COLO829 (cell line): Measurements from ENCODE around the gene SHC1.
A peak's percentile ranks its signal among the peaks of the same experiment; 100 is the strongest.

Source experiments
- DNase-seq: peaks from one replicate; pipeline ENCODE4 v3.0.0; 2012; ENCODE audit warnings: low spot score

Gene SHC1

DNA sequence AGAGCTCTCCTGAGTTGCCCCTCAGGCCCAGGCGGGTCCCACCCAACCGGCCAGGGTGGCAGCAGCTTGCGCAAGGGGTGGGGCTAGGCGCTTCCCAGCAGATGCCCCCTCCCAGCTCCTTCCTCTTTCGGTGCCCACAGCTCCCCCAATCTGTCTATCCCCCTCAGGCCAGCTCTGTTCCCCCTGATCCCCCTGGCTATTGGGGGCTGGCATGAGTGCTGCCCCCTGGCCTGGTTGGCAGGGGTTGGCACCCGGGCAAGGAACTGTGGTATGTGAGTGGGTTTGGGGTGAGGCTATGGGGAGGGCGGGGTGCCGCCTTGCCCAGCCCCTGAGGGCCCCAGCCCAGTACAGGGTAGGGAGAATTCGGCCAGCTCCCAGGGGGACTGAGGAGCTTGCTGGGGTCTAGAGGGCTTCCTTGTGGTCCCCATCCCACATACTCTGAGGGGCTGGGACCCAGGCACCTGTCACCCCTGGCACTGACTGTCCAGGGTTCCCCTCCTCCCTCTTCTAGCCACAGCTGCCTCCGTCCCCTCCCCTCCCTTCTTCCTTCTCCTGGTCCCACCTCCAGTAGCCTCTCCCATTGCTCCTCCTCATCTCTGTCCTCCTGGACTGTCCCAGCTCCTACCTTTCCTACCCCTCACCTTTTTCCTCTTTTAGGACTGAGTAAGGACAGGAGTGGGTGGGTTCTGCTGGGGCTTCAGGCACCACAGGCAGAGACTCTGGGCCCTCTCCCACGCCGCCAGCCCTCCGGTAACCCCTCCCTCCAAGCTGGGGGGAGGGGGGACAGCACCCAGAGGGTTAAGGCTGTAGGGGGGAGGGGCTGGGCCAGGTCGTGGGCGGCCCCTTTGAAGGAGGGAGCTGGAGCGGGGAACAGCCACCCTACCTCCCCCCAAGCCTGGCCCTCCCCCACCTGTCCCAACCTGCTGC is 37.7 kb upstream of the SHC1 start:
- DNase-seq, result no peak

DNA sequence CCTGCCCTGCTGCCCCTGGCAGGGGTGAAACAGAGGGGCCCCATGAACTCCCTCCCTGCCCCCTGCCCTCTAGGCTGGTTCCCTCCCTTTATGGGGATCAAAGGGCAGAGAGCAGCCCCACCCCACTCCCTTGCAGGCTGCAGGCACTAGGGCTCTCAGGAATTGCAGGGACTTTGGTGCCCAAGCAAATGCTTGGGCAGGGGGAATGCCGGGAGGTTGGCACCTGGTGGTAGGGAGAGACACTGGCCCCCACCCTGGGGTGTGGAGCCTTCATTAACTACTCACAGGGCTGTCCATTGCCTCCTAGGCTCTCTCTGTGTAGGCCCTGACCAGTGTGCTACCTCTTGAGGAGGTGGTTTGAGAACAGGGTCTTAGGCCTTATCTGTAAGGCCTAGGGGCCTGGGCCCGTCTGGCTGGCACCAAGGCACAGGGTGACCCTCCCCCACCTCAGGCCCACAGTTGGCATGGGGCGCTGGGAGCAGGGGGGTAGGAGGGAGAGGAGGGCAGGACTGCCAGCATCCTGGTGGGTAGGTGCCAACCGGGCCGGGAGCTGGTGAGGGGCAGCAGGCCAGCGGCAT is 36.8 kb upstream of the SHC1 start:
- DNase-seq, result no peak

DNA sequence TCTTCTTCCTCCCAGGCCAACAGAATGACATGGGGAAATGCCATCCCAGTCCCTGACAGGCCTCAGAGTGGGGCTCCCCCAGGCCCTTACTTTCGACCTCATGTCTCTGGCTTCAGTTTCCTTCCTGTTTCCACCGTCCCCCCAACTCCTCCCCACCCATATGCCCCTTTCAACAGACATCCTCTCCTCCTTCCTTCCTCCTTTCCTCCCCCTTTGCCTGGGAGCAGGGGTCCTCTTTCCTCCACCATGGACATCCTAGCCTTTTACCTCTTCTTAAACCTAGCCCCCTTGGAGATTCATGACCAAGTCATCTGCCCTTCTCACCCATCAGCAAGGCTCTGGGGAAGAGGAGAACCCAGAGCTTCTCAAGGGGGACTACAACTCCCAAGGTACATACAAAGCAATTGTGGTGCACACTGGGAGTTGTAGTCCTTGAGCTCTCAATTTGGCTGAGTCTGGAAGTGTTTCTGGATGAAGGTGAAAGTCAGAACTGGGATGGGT is 36.1 kb upstream of the SHC1 start:
- DNase-seq, result no peak

DNA sequence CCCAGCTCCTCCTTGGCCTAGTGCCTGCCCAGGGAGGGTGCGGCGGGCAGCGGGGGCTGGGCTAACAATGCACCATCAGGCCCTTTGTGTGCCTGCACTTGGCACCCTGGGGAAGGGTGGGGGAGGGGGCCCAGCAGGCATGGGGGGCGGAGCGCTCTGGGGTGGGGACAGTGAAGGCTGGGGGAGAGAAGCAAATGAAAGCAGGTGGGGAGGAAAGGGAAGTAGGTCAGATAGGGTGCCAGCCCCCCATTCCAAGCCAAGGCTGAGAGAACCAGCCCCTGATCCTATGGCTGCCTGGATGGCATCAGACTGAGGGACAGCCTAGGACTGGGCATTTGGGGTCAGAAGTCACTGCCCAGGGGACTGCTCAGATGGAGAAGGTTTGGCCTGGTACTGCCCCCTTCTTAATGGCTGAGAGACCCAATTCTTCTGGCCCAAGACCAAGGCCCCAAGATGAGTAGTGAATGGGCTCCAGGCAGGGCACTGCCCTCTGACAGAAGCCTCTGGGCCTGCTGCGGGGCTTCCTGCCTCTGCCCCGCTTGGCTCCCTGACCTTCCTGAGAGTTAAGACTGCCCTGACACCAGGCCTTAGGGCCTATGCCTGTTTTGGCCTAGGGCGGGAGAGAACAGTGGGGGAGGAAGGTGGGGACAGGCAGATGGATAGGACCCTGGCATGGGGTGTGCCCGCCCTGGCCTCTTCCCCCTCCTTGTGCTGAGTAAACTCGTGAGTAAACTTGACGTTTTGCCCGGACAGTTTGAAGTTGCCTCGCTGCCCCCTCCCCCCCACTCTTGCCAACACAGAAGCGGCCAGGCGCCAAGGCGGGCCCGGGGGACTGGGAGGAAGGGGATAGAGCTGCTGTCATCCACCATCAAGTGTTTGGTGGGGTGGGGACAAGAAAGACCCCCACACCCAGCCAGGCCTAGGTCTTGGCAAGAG is 34.8 kb upstream of the SHC1 start:
- no peak for DNase-seq

DNA sequence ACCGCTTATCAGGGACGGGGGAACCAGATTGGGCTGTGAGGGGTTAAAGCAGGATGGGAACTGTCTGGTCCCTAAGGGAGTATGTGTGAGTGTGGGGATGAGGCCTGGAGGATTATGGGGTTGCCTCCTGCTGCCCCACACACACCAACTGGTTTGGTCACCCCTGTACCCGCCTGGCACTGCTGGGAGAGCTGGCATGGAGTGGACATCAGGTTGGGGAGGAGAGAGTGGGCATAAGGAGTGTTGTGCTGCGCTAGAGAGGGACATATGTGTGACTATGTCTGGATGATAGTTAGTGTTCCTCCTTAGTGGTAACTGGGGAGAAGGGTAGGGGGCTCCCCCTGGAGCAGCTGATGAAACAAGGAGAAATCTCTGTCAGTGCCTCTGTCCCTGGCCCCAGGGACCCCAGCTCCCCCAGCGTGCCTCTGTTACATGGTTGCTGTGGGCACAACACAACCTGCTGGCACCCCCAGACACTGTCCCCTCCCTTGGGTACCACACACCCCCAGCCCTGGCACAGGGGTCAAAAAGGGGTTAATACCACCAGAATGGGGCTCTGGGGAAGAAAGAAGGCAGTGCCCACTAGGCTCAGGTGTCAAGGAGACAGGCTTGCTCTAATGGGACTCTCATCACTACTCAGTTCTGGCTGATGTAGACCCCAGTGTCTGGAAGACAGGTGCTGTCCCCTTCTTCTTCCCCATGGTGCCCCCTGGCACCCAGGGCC is 34.0 kb upstream of the SHC1 start:
- DNase-seq, result no peak

DNA sequence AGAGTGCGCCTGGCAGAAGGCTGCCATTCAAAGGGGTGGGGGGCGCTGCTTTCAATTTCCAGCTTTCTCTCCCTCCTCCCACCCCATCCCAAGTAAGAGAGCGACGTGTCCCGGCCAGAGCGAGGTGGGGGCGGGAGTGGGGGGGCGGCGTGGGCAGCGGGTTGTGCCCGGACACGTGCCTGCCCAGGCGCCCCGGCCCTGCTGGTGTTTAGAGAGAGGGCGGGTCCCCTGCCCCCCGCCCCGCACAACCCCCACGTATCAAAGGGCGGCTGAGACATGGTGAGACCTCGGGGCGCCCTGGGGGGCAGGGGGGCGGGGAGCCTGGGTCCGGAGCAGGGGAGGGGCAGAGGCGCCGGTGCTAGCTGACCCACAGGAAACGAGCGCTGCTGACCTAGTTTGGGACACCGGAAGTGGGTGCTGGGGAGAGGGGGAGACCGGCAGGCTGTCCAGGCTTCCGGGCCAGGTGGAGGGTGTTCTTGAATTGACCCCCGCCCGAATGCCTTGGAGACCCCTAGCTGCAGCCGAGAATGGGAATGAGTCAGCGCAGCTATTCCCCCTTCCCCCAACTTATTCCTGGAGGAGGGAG is 33.3 kb upstream of the SHC1 start:
- no peak for DNase-seq

DNA sequence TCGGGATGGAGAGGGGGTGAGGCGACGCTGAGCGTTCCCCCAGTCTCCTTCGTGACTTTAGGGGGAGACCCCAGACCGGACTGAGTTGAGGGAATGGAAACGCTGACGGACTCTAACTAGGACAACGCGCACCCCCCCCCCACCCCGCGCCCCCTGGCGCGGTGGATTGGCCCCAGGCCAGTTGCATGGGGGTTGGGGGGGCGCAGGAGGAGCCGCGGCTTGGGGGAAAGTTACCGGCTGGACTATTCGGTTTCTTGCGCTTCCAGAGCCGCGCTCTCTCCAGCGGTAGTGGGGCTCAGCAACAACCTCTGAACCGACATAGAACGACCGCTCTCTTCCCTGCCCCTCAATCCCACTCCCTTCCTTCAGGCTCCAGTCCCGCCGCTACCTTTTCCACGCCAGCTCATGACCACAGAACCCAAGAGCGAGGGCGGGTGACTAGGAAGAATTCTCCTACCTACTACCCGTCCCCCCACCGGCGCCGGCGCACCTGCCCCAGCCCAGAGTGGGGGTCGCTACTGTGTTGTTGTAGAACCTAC is 32.7 kb upstream of the SHC1 start:
- DNase-seq, result no peak

DNA sequence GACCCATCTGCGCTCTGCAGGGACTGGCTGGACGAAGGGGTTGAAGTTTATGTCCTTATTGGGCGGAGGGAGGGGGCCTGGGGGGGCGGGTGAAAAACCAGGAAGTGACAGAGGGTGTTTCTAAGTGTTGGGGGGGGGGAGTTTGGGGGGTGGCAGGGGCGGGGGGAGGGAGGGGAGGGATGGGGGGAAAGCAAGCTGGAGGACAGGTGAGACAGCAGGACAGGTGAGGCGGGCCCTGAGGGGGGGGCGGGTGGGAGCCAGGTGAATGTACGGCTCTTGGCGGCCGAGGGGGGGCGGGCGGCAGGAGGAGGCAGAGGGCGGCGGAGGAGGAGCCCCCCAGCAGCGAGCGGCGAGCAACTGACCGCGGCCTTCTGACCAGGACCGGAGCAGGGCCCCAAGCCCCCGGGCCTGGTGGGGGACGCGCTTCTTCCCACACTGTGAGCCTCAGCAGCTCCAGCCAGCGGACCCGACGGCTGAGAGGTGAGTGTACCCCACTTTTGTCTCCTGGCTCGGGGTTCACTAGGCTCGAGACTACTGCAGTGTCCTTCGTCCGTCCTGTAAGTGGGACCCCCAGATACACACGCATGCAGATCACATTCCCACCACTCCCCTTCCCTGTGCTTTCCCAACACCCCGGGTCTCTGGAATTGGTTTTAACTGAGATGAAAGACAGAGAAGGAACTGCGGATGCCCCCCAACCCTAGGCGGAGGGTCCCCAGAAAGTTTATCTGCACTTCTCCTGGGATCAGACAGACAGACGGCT is 32.1 kb upstream of the SHC1 start, which contains the start of gene ZBTB7B:
ZBTB7B (plus strand) TSS at position 339 of the 763 bp plus-strand sequence. CDS start 11,859 bp downstream, outside the sequence.
- peak; percentile 76 for DNase-seq

DNA sequence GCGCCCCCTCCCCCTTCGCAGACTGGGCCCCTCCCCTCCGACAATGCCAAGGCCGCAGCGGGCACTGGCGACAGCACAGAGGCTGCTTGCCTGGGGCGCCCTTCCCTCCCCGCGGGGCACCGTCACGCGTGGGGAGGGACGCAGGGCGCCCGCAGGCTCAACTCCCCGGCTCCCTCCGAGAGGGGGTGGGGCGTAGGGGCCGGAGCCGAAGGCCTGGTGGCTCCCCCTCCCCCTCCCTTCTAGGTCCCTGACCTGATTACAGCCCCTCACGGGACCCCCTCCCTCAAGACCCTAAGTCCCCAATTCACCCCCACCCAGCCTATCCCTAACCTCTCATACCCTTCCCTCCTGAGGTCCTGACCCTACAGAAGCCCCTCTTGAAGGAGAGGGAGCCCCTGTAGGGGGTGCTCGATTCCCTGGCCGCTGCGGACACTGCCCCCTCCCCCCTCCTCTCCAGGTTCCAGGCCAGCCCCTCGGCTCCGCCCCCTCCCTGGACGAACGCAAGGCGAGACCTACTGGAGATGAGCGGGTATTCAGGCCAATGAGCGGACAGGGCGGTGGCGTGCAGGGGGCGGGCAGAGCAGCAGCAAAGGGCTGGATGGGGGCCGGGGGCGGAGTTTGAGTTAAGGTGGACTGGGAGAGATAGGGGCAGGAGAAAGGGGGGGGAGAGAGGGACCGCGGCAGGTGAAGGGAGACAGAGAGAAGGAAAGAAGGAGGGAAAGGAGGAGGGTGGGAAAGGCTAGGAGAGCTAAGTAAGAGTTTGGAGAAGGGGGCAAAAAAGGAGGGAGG is 31.3 kb upstream of the SHC1 start:
- DNase-seq, result peak; percentile 100

DNA sequence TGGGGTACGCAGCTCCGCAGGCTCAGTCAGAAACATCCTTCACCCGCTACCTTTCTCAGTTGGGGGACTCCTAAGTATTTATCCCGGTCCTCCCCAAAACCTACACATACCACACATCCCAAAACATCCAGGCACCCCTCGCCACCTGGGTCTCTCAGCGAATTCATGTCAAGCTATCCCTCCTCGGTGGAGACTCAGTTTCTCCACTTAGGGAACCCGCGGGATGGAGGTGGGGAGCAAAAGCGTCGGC is 30.8 kb upstream of the SHC1 start:
- no peak for DNase-seq

DNA sequence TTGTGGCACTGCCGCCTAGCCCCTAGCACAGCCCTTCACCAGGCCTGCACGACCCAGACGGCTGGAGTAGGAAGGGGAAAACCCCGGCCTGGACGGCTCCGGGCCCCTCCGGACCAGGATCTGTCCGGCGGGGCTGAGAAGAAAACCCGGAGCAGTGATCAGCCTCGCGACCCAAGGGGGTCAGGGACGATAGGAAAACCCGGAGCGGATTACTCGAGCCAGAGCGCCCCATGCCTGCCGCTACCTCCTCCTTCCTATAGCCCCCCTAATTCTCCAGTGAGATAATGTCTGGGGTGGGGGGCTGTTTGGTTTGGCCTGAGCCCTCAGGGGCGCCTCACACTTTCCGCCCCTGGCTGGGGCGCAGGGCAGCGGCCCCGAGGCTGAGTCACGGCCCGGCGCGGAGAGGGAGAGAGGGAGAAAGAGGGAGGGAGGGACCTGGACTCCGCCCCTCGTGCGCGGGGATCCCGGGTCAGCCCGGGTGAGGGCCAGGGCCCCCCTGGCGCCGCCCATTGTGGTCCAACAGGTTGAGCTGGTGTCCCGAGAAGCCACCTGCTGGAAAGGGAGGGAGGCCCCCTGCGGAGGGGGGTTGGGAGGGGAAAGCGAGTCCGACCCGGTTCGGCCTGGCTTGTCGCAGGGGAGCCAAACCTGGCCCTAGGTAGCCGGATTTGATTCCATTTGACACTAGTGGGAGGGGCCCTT is 30.3 kb upstream of the SHC1 start:
- peak; percentile 92 for DNase-seq

DNA sequence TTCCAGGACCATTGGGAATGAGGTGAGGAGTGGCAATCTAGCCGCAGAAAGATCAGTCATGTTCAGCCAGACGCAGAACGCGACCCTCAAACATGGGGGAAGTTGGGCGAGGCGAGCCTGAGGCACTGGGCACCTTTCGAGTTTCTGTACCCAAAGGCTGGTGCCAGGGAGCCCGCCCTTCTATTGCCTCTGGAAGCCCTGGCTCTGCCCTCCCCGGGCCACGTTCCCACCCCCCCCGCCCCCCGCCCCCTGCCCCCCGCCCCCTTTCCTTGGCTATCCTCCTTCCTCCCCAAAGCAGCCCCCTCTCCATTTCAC is 29.8 kb upstream of the SHC1 start:
- DNase-seq, result no peak

DNA sequence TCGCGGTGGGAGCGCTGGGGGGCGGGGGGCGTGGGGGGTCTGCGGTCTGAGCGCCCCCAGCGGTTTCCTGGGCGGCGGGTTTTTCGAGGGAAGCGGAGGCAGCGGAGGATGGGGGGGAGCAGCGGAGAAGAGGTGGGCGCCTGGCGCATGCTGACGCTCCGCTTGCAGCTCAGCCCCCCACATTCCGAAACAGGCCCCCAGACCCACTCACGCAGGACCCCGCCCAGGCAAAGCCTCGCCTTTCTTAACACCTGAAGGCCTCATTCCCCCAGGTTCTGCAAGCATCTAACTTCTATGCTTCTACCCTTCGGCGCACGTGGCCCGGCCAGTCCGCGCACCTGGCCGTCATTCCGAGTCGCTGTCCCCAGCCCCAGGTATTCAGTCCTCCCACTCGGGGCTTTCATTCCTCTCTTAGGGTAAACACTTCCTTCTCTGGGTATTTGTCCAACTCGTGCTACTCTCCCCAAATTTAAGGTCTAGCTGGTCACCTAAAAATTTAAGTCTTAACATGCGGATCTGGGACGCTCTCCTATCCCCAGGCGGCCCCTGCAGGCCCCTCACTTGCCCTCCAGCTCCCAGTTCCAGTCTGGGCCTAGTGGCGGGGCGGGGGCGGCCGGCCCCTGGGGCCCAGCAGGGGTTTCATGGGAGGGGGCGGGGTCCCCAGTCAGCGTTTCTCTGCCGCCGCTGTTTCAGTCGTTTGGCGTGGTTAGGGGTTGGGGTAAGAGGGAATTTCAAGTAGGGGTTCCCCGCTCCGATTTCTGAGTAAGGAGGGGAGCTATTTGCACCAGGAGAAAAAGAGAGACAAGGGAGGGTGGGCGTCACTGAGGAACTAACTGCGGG is 29.2 kb upstream of the SHC1 start:
- no peak for DNase-seq

DNA sequence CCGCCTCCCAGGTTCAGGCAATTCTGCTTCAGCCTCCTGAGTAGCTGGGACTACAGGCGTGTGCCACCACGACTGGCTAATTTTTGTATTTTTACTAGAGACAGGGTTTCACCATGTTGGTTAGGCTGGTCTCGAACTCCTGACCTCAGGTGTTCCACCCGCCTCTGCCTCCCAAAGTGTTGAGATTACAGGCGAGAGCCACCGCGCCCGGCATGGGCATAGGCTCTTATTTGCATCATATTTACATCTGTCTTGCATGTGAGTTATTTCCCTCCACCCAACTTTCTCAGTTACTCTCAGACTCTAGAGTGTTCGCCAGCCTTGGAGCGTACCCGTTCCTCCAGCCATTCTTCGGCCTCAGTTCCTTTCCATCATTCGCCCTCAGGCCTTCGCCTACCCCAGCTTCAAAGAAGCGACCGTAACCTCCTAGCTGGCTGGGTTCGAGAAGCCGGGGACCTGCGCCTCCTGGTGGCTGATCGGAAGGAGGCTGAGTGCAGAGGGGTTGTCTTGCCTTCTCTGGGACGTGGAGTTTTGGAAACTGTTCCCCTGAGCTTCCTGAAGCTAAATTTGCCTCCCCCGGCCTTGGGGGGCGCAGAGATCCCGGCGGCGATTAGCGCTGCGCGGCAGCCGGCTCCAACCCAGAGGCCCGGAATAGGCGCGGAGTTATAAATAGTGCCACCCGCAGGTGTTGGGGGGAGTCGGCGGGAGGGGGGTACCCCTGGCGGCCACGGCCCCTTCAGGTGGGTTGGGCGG is 28.4 kb upstream of the SHC1 start:
- DNase-seq, result peak; percentile 86

DNA sequence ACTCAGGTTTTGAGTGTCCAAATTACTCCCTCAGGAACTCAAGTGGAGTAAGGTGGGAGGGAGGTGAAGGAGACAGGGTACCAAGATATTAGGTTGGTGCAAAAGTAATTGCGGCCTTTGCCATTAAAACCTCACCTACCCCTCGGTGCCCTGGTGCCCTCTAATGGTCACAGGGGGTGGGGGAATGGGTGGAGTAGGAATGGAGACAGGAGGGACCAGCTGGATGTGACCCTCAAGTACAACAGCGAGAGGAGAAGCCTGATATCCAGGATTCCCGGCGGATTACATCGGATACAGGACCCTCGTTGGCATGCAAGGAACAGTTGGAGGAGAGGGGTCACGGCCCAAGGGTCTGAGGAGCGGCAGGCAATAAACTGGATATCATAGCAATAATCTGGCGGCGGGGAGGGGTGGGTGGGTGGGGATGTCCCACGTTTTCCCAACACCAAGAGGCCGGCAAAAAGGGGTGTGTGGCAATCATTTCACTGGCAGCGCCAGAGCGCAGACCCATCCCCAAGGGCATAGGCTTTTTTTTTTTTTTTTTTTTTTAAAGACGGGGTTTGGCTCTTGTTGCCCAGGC is 27.7 kb upstream of the SHC1 start:
- DNase-seq, result no peak

DNA sequence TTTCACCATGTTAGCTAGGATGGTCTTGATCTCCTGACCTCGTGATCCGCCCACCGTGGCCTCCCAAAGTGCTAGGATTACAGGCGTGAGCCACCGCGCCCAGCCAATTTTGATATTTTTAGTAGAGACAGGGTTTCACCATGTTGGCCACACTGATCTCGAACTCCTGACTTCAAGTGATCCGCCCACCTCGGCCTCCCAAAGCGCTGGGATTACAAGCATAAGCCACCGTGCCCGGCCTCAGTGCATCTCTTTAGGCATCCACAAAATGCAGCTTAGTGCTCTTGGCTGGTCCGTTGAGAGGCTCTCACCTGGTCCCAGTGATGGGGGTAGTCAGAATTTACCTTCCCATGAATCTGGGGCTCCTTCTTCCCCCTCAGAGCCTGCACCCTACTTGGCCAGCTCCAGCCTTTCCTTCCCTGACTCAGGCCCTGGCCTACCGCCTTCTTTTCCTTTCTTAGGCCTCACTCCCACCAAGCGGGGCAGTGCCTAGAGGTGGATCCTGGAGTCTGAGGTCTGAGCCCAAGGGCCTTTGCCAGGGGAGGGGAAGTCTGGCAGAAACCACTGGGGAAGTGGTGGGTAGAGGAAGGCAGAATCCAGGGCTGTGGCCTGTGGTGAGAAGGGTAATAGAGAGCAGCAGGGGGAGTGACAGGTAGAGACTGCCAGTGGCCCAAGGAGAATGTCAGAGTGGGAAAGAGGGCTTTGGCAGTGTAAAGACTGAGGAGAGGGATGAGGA is 26.6 kb upstream of the SHC1 start:
- no peak for DNase-seq
